ENCODE results near the gene NOX5. TPM values are rescaled to one million over a fixed set of nuclear protein-coding genes. Genes with fewer than 3 reads are reported as not detected.
A peak's percentile ranks its signal among the peaks of the same experiment; 100 is the strongest.

The NOX5 gene
- total RNA-seq, 1 experiment from 2014 or later: 1.2 TPM

GRCh38 chr15:69011641-69012040 is 2.9 kb upstream of the NOX5 start:
- in situ Hi-C loops (cut with HindIII; ENCODE audit: low pct_unique_long_range_greater_than_20kb, low sequenced_read_pairs): no loop called here
- DNase-seq (ENCODE audit: low read depth): no peak

- in situ Hi-C loops (cut with HindIII; ENCODE audit: low pct_unique_long_range_greater_than_20kb, low sequenced_read_pairs): no loop called here
- DNase-seq (ENCODE audit: low read depth): no peak
Measured at GRCh38 chr15:69012761-69013364, 1.6 kb upstream of the NOX5 start.

- DNase-seq (ENCODE audit: low read depth): no peak
- in situ Hi-C loops (cut with HindIII; ENCODE audit: low pct_unique_long_range_greater_than_20kb, low sequenced_read_pairs): no loop called here
Measured at GRCh38 chr15:69013726-69014406, 629 bp upstream of the NOX5 start.

DNA sequence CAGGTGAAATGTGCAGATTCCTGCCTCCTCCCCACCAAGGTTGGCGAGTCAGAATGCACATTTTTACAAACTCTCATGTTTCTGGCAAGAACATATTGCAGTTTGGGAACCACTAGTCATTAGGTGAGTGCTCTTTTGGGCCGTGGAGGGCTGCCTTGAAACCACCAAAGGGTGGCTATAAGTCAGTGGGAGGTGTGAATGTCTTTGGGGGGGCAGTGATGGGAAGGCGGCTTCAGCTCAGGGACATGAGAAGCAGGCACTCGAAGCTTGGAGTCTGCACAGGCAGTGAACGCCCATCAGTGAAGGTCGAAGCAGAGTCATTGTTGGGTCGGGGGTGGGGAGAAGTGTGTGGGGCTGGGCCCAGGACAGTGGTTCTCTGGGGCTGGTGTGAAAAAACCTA is 1.1 kb downstream of the NOX5 start:
- in situ Hi-C loops (cut with HindIII; ENCODE audit: low pct_unique_long_range_greater_than_20kb, low sequenced_read_pairs): no loop called here
- DNase-seq (ENCODE audit: low read depth): no peak

DNA sequence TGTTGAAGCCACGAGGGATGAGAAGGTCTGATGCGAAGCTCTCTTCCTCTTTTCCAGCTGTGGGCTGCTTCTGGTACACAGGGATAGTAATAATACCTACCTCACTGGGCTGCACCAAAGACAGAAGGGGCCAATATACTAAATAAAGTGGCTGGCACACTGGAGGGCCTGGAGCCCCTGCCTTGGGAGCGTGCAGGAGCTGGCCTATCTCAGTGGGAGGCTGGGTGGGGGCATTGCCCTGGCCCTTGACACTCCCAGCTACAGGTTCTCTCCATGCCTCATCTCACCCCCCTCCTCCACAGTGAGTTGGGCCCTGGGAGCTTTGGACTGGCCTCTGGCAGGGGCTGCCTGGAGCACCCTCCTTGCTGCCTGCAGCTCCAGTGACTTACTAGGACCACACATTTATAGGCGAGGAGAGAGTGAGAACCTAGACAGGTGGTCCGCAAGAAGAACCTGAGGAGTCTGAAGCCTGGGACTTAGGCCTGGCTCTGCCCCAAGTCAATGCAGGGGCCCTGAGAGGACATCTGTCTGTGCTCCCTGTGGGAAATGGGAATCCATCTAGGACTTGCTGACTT is 1.6 kb downstream of the NOX5 start:
- in situ Hi-C loops (cut with HindIII; ENCODE audit: low pct_unique_long_range_greater_than_20kb, low sequenced_read_pairs): no loop called here
- no peak for DNase-seq (ENCODE audit: low read depth)

DNA sequence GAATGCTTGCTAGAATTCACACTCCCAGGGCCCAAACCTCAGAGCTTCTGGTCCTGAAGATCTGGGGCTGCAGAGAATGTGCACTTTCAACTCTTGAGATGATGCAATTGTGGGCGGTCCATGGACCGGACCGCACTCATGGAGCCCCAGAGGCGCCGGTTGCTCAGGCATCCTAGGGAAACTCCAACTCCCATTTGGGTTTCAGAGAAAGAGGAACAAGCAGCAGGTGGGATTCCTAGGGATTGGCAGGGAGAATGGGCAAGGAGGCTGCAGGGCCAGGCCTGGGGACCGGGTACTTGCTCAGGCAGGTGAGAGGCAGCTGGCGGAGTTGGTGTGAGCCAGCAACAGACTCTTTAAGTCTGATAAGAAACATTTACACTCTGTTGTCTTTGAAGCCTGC is 3.5 kb downstream of the NOX5 start:
- in situ Hi-C loops (cut with HindIII; ENCODE audit: low pct_unique_long_range_greater_than_20kb, low sequenced_read_pairs): no loop called here
- no peak for DNase-seq (ENCODE audit: low read depth)

DNA sequence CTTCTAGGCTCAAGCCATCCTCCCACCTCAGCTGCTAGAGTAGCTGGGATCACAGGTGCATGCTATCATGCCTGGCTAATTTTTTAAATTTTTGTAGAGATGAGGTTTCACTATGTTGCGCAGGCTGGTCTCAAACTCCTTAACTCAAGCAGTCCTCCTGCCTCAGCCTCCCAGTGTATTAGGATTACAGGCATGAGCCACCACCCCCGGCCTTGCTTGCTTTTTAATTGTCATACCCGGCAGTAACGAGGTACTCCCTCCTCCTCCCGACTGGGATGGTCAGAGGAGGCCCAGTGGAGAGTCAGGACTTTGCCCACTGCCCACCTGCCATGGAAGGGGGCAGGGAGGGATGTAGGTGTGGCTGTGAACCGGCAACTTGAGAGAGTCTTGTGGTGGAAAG is 4.5 kb downstream of the NOX5 start:
- in situ Hi-C loops (cut with HindIII; ENCODE audit: low pct_unique_long_range_greater_than_20kb, low sequenced_read_pairs): no loop called here
- no peak for DNase-seq (ENCODE audit: low read depth)

DNA sequence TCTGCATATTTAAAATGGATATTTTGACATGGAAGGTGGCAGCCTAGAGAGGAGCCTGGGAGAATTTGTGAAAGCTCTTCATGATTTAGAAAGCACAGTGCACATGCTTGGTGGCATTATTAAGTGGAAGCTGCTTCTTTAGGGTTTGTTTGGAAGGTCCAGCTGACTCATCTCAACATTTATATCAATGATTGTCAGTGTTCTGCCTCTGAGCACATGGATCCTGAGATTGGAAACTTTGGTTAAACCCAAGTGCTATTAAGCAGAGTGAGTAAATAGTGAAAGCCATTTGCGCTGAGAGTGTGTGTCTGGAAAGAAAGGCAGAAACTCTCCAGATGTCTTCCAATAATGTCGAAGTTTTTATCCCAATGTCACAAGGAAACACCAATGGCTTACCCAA is 7.4 kb downstream of the NOX5 start:
- no peak for DNase-seq (ENCODE audit: low read depth)

DNA sequence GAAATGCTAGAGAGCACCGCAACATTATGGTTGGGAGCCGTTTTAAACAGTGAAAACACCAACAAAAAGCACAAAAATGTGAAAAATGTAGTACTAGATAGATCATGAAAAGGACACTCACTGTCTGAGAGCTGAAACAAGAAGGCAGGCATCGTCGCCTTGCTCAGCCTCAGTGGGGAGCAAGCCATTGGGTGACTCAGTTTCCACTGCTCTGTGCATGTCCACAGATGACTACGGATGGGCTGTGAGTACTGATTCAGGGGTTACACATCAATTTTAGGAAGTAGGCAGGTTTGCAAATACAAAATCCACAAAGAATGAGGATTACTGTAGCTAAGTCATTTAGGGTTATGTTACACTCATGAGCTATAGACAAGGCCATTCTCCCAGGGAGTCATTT is 10.8 kb downstream of the NOX5 start:
- DNase-seq (ENCODE audit: low read depth): no peak
- in situ Hi-C loops (cut with HindIII; ENCODE audit: low pct_unique_long_range_greater_than_20kb, low sequenced_read_pairs): no loop called here

More for the DNA sequence above, 7.4 kb downstream of the NOX5 start:
- in situ Hi-C loops (cut with HindIII; ENCODE audit: low pct_unique_long_range_greater_than_20kb, low sequenced_read_pairs): no loop called here

- DNase-seq (ENCODE audit: low read depth): no peak
- in situ Hi-C loops (cut with HindIII; ENCODE audit: low pct_unique_long_range_greater_than_20kb, low sequenced_read_pairs): no loop called here
Measured at GRCh38 chr15:69026355-69026754, 11.9 kb downstream of the NOX5 start.

- in situ Hi-C loops (cut with HindIII; ENCODE audit: low pct_unique_long_range_greater_than_20kb, low sequenced_read_pairs): no loop called here
- DNase-seq (ENCODE audit: low read depth): no peak
Measured at GRCh38 chr15:69027976-69028518, 13.6 kb downstream of the NOX5 start.

- peak; percentile 46 for DNase-seq (ENCODE audit: low read depth)
- in situ Hi-C loops (cut with HindIII; ENCODE audit: low pct_unique_long_range_greater_than_20kb, low sequenced_read_pairs): no loop called here
Measured at GRCh38 chr15:69031013-69032001, 16.8 kb downstream of the NOX5 start.

- in situ Hi-C loops (cut with HindIII; ENCODE audit: low pct_unique_long_range_greater_than_20kb, low sequenced_read_pairs): no loop called here
- DNase-seq (ENCODE audit: low read depth): no peak
Measured at GRCh38 chr15:69032031-69032430, 17.5 kb downstream of the NOX5 start.

DNA sequence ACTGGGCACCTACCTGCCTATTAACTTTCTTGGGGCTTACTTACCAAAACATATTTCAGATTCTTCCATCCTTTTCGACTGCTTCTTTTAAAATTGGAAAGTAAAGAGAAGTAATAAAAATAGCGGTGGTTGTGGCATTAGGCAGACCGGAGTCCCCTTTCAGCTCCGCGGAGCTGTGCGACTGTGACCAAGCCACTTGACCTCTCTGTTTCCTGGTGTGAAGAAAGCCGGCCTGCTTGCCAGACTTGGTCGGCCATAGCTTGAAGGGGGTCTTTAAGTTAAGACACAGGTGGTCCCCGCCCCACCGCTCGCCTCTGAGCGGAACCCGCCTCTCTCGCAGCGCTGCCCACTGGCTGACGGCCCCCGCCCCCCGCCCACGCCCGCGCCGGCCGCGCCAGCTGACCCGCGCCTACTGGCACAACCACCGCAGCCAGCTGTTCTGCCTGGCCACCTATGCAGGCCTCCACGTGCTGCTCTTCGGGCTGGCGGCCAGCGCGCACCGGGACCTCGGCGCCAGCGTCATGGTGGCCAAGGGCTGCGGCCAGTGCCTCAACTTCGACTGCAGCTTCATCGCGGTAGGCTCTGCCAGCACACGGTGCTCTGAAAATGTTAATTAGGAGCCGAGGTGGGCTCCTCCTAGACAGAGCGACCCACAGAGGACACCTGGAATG is 18.3 kb downstream of the NOX5 start:
- in situ Hi-C loops (cut with HindIII; ENCODE audit: low pct_unique_long_range_greater_than_20kb, low sequenced_read_pairs): no loop called here
- no peak for DNase-seq (ENCODE audit: low read depth)

DNA sequence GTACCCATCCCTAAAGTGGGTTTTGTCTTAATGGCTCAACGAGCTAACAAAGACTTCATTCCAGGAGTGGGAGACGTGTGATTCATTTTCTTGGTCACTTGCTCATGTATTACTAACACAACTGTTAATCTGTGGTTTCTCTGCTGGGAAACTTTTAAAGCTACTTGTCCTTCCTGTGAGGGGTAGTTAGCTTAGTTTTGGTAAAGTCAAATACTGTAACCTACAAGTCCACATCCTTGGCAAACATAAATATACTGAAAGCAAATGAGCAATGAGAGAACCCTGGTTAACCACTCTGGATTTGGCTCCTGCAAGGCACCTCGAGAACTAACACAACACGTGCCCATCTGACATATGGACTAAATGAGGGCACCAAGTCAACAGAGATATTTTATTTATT is 19.9 kb downstream of the NOX5 start:
- peak; percentile 82 for DNase-seq (ENCODE audit: low read depth)
- in situ Hi-C loops (cut with HindIII; ENCODE audit: low pct_unique_long_range_greater_than_20kb, low sequenced_read_pairs): no loop called here

DNA sequence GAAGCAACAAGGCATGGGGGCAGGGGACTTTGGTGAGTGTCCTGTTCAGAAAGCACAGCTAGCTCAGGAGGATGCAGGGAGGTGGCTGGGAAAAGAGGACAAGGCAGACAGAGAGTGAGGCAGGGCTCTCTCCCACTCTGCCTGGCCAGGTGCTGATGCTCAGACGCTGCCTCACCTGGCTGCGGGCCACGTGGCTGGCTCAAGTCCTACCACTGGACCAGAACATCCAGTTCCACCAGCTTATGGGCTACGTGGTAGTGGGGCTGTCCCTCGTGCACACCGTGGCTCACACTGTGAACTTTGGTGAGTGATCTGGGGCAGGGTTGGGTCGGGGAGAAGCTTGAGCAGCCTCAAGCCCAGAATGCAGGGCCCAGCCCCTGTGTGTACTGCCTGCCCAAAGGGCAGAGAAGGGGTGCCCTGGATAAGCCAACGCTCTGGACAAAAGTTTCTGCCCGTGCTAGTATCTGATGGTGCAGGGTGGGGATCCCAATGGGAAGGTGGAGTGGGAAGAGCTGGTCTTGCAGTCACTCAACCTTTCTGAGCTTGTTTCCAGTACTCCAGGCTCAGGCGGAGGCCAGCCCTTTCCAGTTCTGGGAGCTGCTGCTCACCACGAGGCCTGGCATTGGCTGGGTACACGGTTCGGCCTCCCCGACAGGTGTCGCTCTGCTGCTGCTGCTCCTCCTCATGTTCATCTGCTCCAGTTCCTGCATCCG is 20.9 kb downstream of the NOX5 start:
- in situ Hi-C loops (cut with HindIII; ENCODE audit: low pct_unique_long_range_greater_than_20kb, low sequenced_read_pairs): no loop called here
- DNase-seq (ENCODE audit: low read depth): no peak

DNA sequence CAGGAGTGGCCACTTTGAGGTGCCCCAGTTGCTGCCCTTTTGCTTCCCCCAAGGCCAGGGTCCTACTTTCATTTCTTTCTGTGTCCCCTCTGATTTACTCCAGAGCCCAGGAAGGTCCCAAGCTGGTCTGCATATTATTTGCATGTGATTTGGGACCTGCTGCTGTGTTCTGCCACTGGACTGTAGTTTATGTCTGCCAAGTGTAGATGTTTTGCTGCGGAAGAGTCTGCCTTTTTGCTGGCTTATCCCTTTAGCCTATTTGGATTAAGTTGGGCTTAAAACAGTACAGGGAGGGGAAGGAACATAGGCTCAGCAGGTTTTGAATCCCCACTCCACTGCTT is 21.4 kb downstream of the NOX5 start:
- in situ Hi-C loops (cut with HindIII; ENCODE audit: low pct_unique_long_range_greater_than_20kb, low sequenced_read_pairs): no loop called here
- DNase-seq (ENCODE audit: low read depth): no peak

DNA sequence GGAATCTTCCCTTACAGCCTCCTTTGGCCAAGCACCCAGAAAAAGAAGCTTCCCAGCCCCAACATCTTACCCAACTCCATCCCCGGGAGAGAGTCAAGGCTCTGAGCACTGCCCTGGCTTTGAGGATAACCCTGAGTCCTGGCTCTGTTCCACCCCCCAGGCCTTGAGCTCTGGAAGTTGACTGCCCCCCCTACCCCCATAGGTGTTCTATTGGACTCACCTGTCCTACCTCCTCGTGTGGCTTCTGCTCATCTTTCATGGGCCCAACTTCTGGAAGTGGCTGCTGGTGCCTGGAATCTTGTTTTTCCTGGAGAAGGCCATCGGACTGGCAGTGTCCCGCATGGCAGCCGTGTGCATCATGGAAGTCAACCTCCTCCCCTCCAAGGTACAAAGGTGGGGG is 22.3 kb downstream of the NOX5 start:
- DNase-seq (ENCODE audit: low read depth): no peak
- in situ Hi-C loops (cut with HindIII; ENCODE audit: low pct_unique_long_range_greater_than_20kb, low sequenced_read_pairs): no loop called here
